GM19025 (cell line): ENCODE measurements around the gene ZNF599.

ENCODE experiments used
- ATAC-seq: cut with Tn5 transposase; IDR thresholded peaks from one replicate; pipeline ENCODE4 v1.9.1; 2021; ENCODE audit warnings: mild to moderate bottlenecking, low read depth, moderate library complexity; ENCODE audit not compliant: unreplicated experiment

The ZNF599 gene

DNA sequence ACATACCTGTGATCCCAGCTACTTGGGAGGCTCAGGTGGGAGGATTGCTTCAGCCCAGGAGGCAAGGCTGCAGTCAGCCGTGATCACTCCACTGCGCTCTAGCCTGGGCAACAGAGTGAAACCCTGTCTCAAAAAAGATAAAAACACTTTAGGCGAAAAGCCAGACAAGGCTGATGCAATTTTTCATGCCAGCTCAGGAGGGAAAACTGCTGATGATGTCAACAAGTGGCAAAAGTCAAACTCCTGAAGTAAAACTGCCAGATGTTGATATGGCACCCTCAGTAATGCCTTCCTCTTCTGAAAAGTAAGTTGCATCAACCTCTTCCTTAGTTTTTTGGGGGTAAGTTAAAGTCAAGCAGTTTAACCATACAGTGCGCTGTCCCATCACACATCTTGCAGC, 15.6 kb downstream of the ZNF599 start:
- ATAC-seq, result no peak

DNA sequence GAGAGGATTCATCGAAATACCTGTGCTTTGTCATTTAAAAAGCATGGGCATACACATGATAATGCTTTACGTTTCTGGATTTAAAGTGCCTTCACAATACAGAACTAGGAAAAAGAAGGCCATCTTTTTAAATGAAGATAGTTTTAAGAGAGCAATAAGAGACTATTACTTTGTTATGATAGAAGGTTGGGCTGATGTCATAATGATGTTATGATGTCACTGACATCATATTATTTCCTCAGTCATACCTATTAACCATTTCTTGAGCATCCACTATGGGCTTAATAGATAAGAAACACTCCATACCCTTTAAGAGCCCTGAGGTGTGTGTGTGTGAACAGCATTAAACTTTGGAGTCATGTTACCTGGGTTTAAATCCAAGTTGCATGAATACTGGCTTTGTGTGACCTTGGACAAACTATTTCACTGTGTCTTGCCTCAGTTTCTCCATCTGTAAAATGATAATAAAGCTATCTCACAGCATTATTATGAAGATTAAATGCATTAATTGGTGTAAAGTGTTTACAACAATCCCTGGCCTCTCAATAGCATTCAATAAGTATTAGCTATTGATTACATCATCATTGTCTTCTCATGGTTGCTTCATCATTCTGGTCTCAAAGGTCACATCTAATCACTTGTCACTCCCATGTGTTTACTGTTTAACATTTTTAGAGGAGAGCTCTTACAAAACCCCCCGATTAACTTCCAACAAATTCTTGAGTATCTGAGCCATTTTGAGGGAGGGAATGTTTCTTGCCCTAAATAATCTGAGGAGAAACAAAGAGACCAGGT, 27.9 kb downstream of the ZNF599 start:
- ATAC-seq, result no peak

DNA sequence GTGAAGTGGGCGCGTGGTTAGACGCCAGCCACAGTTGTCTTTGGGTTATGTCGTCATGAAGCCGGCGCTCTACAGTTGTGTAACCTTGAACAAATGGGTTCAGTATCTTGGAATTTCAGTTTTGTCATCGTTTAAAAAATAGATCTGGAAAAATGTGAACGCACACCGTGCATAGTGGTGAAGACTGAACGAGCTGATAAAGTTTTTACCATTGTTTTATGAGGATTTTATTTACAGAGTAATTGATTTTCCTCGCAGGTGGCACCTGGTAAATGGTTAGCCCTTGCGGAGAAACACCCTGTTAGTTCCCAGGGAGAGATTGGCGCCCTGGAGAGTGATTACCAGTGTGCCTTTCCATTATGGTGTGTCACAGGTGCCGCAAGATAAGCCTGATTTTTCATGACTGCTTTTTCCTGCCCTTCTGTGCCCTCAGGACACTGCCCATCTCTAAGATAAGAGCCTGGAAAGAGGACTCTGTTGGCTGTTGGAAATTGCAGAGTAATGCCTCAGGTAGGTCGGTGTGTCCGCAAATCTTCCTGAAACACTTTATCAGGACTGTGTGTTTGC, 38.4 kb downstream of the ZNF599 start:
- ATAC-seq, result no peak

DNA sequence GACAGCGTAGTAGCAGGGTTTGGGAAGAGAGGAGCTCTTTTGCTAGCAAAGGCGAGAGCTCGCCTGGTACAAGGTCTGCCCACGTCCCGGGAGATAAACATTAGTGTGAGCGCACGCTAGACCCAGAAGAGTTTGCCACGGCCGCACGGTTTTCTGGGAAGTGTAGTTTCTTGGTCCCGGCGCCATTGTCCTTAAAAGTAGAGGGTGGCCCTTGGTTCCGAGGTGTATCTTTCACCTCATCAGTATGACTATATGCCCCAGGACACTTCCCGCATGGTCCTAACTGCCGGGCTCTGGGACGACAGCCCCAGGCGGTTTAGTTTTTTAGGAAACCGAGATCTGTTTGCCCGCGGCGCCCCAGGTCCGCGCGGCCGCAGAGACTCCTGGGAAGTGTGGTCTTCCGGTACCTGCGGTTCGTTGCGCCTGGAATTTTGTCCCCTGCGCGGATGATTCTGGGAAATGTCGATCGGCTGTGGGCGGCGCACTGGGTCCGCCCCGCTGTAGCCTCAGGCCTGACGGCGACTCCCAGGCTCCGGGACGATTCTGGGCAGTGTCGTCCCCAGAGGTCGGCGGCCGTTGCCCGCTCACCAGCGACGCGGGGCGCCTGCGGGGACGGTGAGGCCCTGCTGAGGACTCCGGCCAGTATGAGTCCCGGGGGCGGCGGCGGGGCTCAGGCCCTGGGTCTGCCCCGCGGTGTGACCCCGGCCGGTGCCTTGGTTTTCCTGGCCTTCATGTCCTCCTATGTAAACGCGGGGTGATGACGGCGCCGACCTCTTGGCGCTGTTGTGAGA, 39.1 kb downstream of the ZNF599 start, which contains the start of gene ZNF181:
Gene ZNF181 (plus strand): TSS at position 498 of the 791 bp plus-strand sequence. CDS start 795 bp downstream, outside the sequence.
- ATAC-seq, result peak; percentile 78

DNA sequence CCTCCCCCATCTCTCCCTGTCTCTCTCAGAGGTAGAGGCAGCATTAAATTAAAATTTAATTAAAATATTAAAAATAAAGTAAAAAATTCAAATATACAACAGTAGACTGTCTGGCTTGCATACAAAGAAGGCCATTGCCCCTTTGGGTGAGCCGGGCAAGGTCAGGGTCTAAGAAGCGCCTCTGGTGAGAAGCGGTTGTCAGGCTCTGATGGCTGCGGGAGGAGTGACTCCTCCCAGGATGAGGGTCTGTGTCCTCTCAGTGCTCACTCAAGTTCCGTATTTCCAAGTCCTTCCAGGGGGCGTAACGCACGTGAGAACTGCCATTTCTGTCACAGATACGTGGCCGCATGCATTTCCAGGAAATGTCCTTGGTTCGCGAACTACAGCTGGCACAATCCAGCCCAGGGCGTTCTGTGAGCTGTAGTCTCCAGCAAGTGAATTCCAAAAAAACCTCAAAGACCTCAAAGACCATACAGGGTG, 39.7 kb downstream of the ZNF599 start:
- no peak for ATAC-seq

DNA sequence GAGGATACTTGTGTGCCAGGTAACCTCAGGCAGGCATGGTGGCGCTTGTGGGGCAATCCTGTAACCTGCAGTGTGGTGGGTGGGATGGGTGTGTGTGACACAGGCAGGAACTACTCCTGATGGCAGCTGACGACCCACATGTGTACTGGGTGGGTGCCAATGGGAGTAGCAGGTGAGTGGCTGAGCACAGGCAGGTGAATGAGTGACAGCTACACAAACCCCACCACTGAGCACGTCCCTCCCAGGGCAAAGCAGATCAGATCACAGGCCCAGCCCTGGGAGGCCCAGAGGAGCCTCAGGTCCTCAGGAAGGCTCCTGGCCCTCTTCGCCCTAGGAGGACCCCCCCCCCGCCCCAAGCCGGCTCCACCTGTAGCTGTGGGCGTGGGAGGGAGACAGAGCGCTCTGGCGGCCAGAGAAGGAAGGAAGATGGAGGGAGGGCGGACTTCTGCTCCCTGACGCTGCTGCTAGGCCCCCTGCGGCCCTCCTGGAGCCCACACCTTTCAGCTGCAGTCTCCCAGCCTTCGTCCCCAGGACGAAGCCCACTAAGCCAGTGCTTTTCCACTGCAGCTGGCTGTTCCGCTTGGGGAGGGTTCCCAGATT, 40.3 kb downstream of the ZNF599 start:
- no peak for ATAC-seq

DNA sequence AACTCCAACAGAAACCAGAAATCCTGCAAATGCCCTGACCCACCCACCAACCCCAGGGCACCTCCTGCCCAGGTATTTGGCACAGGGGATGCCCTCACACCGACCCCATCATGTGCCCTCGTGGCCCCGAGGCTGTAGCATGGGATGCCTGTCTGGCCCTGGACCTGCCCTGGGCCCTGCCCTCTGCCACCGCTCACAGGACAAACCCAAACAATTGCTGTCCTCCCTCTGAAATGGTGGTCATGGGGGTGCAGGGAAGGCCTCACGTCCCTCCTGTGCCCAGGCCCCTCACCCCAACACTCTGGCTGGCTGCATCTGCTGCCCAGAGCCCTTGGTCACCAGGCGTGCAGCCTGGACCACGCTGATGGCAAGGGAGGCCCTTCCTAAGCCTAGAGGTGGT, 41.1 kb downstream of the ZNF599 start:
- ATAC-seq, result no peak

DNA sequence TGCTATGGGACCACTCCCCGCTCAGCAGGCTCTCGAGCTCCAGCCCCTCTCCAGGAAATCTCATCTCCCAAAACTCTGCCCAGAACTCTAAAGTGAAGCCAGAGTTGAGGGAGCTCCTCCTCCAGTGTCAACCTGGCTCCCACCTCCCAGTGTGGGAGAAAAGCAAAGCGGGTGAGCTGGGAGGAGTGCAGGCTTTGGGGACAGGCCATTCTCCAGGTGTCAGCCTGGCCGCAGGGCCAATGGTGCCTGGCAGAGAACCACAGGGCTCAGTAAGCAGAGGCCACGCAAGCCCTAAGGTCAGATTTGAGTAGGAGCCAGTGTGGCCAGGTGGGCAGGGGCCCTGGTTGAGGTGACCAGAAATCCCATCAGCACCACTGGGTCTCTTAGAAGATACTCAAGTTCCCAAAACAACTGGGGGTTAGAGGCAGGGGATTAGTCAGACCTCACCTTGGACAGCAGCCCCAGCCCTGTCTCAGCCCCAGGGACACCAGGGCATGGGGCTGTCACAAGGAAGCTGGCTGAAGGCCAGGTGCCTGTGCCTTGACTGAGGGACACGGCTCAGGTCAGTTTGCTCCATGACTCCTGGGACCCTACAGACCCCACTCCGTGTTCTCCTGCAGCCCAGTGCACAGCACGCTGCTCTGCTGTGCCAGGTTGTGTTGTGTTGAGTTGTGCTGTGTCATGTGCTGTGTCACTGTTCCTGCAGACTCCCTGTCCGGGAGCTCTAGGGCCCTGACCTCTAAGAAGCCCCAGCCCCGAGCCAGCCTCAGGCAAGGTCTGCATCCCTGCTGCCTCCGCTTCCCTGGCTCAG, 41.8 kb downstream of the ZNF599 start:
- no peak for ATAC-seq

DNA sequence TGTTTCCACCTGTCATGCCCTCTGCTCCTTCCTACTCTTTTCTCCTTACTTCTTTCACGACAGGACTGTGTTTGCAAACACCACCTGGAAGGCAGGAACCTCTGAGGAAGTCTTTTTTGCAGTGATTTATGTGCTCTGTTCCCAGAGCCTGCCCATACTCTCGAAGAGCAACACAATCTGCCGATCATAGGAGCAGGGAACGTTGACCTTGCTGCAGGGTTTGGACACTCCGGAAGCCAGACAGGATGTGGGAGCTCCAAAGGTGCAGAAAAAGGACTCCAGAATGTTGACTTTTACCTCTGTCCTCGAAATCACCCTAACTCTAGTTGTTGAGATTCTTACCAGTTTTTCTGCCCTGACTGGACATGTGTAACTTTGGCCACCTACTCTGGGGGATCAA, 47.6 kb downstream of the ZNF599 start:
- ATAC-seq, result no peak

DNA sequence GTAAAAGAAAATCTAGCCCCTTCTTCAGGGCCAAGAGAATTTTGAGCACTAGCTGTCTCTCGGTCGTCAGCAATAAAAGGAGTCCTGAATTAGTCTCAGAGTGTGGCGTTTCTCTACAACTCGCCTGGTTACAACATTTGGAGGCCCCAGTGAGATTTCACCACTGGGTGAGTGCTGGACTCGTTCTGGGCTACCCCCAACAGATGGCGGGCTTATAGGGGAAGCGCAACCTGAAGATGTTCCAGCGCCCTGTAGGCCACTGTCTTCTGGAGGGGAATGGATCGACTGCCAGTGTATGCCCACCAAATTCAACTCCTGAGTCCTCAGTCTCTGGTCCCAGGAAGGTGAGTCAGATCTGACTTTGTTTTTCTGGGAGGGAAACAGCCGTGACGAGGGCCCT, 50.7 kb downstream of the ZNF599 start:
- ATAC-seq, result no peak

DNA sequence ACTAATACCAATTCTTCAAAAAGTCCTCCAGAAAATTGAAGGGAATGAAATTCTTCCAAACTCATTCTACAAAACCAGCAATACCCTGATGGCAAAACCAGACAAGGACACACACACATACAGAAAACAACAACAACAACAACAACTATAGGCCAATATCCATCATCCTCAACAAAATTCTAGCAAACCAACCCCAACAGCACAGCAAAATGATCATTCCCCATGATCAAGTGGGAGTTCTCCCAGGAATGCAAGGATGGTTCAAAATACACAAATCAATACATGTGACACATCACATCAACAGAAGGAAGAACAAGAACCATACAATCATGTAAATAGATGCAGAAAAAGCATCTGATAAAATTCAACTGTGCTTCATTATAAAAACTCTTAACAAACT, 57.7 kb downstream of the ZNF599 start:
- ATAC-seq, result no peak

DNA sequence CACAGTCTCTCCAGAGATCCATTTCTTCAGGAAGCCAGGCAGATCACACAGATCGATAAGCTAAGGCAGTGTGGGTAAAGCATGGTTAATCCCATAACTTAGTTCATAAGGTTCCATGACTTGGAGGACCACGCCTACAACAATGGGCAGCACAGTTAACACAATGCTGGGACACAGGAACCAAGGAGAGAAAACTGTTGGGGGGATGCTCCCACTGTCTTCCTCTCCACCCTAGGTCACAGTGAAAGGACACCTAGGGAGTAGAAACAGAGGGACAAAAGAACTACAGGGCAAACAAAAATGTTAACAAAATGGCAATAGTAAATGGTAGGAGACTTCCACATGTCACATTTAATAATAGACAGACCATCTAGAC, 59.8 kb downstream of the ZNF599 start:
- no peak for ATAC-seq

DNA sequence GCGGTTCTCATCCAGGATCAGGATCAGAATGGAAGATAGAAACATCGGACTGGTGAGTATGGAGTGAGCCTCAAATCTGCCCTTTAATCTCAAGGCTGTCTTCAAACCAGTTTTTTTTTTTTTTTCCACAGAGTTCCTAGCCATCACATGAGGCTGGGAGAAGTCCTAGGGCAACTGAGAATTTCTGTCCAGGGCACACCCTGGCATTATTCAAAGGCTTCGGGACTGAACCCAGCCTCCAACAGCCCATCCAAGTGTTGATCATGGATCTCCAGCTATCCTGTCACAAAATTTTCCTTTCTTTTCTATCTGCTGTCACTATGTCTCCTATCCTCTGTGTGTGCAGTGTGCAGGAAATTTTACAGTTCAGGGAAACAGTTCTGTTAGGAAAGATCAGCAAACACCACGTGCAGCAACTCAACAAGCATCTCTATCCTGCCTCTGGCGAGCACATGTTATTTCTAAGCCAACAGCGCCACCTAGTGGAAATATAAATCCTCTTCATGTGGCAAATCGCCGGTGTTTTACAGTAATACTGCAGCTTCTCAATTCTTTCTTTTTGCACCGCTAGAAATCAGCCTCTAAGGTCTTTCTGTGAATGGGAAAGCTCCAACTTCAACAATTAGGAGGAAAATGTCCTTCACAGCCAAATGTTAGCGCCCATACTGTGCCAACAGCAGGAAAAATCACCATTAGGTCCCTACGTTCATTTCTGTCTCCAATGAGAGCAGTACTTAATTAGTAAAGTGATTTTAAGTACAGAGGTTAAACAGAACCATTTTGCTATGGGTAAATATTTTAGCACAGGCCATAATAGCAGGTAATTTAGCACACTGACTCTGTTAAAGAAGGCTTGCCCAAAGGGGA, 60.4 kb downstream of the ZNF599 start:
- ATAC-seq, result no peak

DNA sequence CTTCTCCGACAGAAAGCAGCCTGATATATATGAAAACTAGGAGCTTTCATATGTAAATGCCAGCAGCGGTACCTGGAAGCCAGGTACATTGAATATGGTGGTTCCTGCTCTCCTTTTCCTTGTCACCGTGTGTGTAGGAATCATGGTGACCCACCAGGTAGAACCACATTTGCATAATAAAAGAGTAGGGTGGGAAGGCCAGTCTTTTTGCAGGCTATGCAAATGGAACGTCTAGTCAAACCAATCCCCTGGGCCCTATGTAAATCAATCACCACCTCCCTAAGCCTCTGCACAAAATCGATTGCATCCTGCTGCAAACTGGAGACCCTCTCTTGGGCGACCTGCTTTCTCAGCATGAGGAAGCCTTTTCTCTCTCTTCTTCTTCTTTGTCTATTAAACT, 61.1 kb downstream of the ZNF599 start:
- no peak for ATAC-seq
